ENCODE data around the gene VANGL2.

- no peak for TF ChIP-seq RFX5 (IDR thresholded peaks at IDR 0.05)
- TF ChIP-seq RNF2 (IDR thresholded peaks at IDR 0.05; ENCODE audit: borderline replicate concordance, low read depth) = no peak
- no peak for TF ChIP-seq CTCF (IDR thresholded peaks at IDR 0.05)
- TF ChIP-seq PHF8 (IDR thresholded peaks at IDR 0.05; ENCODE audit: borderline replicate concordance, low read depth) = no peak
- TF ChIP-seq KDM5A (IDR thresholded peaks at IDR 0.05) = no peak
Observed at GRCh38 chr1:160419838-160420169, 19.4 kb downstream of the VANGL2 start.

Data from A549 (cell line).